HG03064 (cell line): ENCODE measurements around the gene PTEN.

Experiments used
- ATAC-seq: cut with Tn5 transposase; IDR thresholded peaks from one replicate; pipeline ENCODE4 v1.9.1; 2021; ENCODE audit warnings: low read depth; ENCODE audit not compliant: unreplicated experiment

Gene PTEN

DNA sequence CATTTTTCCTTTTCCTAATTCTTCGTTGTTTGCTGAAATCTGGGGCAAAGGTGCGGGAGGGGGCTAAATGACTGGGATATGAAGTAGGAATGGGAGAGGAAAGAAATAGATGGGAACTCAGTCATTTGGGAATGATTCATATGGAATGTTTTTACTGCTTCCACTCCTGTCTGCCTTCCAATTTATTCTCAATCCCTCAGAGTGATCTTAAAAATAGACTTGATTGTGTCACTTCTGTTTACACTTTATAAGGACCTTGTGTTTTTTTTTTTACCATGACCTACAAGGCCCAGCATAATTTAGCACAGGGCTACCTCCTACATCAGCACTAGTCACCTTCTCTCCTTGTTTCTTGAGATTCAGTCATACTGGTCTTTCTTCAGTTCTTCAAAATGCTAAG lies 97.9 kb downstream of the PTEN start:
- ATAC-seq, result no peak

GRCh38 chr10:87966459-87966858 lies 103.0 kb downstream of the PTEN start:
- no peak for ATAC-seq

- ATAC-seq, result no peak
These were observed 110.2 kb downstream of the PTEN start for GRCh38 chr10:87973635-87974034.

GRCh38 chr10:87974130-87974529 lies 110.7 kb downstream of the PTEN start:
- no peak for ATAC-seq

- ATAC-seq, result no peak
These were observed 111.3 kb downstream of the PTEN start for GRCh38 chr10:87974769-87975168.

- ATAC-seq, result no peak
These were observed 112.8 kb downstream of the PTEN start for GRCh38 chr10:87976101-87976743.

DNA sequence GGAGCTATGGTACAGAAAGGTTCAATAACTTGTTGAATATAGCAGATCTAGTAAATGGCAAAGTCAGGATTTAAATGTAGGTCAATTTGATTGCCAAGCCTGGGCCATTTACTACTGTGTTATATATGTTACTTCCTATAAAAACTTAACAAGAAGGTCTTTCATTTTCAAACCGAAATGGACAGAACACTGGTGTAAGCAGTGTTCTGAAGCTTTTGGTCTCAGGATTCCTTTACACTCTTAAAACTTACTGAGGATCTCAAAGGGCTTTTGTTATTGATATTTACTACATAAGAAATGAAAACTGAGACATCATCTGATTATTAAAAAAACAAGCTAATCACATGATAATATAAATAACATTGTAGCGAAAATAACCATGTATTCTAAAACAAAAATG lies 114.7 kb downstream of the PTEN start:
- no peak for ATAC-seq

DNA sequence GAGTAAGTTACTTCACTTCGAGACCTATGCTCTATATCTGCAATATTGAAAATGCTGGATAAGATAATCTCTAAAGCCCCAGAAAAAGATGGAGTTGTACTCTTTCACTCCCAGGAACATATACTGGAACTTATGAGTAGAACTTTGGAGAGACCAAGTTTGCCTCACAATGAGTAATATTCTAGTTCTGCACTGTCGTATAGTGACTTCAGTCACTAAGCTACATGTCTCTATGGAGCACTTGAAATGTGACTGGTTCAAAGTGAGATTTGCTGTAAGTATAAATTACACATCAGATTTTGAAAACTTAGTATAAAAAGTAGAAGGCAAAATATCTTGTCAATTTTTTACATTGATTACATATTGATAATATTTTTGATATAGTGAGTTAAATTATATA lies 116.4 kb downstream of the PTEN start:
- no peak for ATAC-seq

GRCh38 chr10:87983716-87984115 lies 120.3 kb downstream of the PTEN start:
- no peak for ATAC-seq

DNA sequence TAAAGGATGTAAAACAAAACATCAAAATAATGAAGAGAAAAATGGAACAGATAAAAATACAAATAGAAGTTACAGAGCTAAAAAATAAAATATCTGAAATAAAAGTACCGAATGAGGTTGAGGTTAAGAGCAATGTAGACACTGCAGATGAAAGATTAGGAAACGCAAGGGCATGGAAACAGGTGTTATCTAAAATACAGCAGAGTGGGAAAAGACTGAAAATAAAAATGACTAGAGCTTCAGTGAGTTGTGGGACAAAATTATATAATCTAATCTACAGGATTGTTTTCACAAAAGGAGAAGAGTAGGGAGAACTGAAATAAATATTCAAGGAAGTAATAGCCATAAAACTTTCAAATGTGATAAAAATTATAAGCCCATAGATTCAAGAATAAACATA lies 123.8 kb downstream of the PTEN start:
- ATAC-seq, result no peak

DNA sequence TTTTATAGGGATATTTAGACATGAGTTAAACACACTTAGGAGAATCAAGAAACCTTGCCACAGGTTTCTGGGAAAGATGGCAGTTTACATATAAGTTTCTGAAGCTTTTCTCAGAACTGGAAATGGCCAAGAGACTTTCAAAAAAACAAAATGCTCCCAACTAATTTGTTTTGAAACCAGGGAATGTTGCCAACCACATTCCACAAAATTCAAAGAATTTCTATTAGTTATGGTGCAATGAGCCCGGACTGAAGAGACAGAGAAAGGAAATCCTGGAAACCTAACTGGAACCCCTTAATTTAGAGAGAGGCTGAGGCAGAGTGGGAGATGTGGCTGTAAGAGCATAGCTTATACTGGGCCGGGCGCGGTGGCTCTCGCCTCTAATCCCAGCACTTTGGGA lies 128.5 kb downstream of the PTEN start:
- no peak for ATAC-seq

DNA sequence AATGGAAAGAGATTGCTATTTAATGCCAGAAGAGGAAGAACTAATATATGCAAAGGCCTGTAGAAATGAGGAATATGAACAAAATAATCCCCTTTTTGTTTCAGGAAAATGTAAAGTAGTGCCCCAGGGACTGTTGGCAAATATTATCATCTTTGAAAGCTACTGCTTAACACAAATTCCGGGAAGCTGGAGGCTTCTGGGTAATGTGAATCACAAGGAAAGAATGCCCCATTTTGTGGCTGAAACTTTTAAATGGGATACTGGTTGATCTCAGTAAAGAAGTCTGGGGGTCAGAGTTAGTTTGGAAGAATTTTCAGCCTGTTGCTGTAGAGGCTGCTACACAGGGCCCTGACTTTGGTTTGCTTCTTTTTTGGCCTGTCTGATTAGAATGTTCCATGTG lies 141.0 kb downstream of the PTEN start:
- no peak for ATAC-seq

- no peak for ATAC-seq
These were observed 142.8 kb downstream of the PTEN start for GRCh38 chr10:88006261-88006660.

DNA sequence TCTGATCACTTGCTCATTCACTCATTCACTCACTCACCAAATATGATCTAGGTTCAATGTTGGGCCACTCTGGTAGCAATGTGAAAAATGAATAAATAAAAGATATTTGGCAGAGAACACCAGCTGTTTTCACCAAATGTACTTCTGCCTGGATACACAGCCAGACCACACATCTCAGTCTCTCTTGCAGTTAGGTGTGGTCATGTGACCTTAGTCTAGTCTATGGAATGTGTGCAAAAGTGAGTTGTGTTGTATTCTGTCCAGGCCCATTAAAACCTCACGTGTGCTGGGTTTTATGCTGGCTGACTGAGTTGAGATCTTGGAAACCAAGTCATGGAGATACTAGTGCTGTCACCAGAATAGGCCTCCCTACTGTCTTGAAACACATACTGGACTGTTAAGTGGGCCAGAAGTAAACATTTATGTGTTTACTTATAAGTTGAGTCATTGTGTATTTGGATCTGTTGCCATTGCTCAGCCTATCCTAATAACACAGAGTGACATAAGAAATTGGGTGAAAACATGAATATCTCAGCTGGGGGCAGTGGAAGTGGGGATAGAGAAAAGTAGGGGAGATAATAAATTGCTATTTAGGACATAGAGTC lies 145.5 kb downstream of the PTEN start:
- ATAC-seq, result no peak

DNA sequence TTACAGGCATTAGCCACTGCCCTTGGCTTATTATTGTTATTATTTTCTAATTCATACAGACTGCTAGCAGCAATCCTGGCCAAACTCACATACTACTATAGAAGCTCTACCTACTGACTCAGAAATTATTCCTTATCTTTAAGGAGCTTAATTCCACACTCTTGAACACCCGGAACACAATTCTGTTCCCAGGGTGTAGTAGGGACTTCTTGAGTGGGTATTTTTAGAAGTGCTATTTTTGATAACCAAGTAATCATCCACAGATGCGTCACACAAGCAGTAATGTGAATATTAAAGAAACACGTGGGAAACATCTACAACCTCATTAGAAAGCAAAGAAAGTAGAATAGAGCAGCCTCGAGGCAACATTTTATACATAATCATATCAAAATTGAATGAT lies 149.2 kb downstream of the PTEN start:
- ATAC-seq, result no peak

- ATAC-seq, result no peak
These were observed 154.4 kb downstream of the PTEN start for GRCh38 chr10:88017781-88018180.

GRCh38 chr10:88019753-88020152 lies 156.3 kb downstream of the PTEN start:
- ATAC-seq, result no peak
